HG03354 (cell line): Measurements from ENCODE around the gene OBP2A.
"Not testable (repeated sequence)": the region's sequence is repeated elsewhere in the genome, so short reads cannot be mapped to it uniquely, and the experiment has no call there.

Experiments used
- ATAC-seq: cut with Tn5 transposase; IDR thresholded peaks from one replicate; pipeline ENCODE4 v1.9.1; 2021; ENCODE audit warnings: mild to moderate bottlenecking; ENCODE audit not compliant: unreplicated experiment, poor library complexity, severe bottlenecking

The OBP2A gene

GRCh38 chr9:135549478-135550343 lies 3.8 kb downstream of the OBP2A start:
- not testable (repeated sequence) for ATAC-seq

GRCh38 chr9:135550344-135550918 lies 4.5 kb downstream of the OBP2A start:
- no peak for ATAC-seq

GRCh38 chr9:135551031-135551430 lies 5.1 kb downstream of the OBP2A start:
- no peak for ATAC-seq

GRCh38 chr9:135551456-135551855 lies 5.5 kb downstream of the OBP2A start:
- ATAC-seq, result no peak

GRCh38 chr9:135552021-135552697 lies 6.2 kb downstream of the OBP2A start:
- ATAC-seq, result no peak

- ATAC-seq, result no peak
These were observed 6.8 kb downstream of the OBP2A start for GRCh38 chr9:135552698-135553171.

GRCh38 chr9:135554718-135555117 lies 8.8 kb downstream of the OBP2A start:
- no peak for ATAC-seq

GRCh38 chr9:135555203-135555602 lies 9.3 kb downstream of the OBP2A start:
- ATAC-seq, result no peak

GRCh38 chr9:135555910-135556309 lies 10.0 kb downstream of the OBP2A start:
- ATAC-seq, result no peak

GRCh38 chr9:135559606-135560005 lies 13.7 kb downstream of the OBP2A start:
- no peak for ATAC-seq

GRCh38 chr9:135561391-135562234 lies 15.7 kb downstream of the OBP2A start, which contains the start of gene PAEP:
PAEP (plus strand) TSS chr9:135561756.
- ATAC-seq, result no peak

- no peak for ATAC-seq
These were observed 16.4 kb downstream of the OBP2A start for GRCh38 chr9:135562235-135562745.

GRCh38 chr9:135563039-135563476 lies 17.1 kb downstream of the OBP2A start:
- ATAC-seq, result no peak

- no peak for ATAC-seq
These were observed 17.9 kb downstream of the OBP2A start for GRCh38 chr9:135563858-135564257.

GRCh38 chr9:135565141-135565628 lies 19.3 kb downstream of the OBP2A start:
- ATAC-seq, result no peak

GRCh38 chr9:135565636-135566035 lies 19.7 kb downstream of the OBP2A start:
- no peak for ATAC-seq

GRCh38 chr9:135566552-135566951 lies 20.6 kb downstream of the OBP2A start:
- ATAC-seq, result no peak

GRCh38 chr9:135567311-135567710 lies 21.4 kb downstream of the OBP2A start:
- ATAC-seq, result no peak

GRCh38 chr9:135568026-135568425 lies 22.1 kb downstream of the OBP2A start:
- ATAC-seq, result no peak
